OCI-LY7 (cell line): ENCODE measurements around the gene XRCC5.

Source experiments
- CTCF ChIP-seq: fragments of 200-600 bp; sonication (generic); conservative IDR thresholded peaks from 2 replicates; pipeline ENCODE4 v1.5.1; 2014; ENCODE audit warnings: mild to moderate bottlenecking, antibody characterized with exemption, low read length, moderate library complexity, mixed read lengths
- EZH2phosphoT487 ChIP-seq: fragments of 200-600 bp; sonication (generic); IDR thresholded peaks from 2 replicates; pipeline ENCODE4 v1.6.1; 2018; ENCODE audit warnings: low read depth, borderline replicate concordance, mild to moderate bottlenecking, mixed run types, antibody characterized with exemption, low read length, moderate library complexity, mixed read lengths

- TF ChIP-seq EZH2phosphoT487 (no peak), CTCF (no peak)
Measured at GRCh38 chr2:216202626-216203250, 93.6 kb downstream of the XRCC5 start.
